Body of pancreas (tissue), 4 donors: ENCODE data around the gene GJD2. TPM values are rescaled to one million over a fixed set of nuclear protein-coding genes. Genes with fewer than 3 reads are reported as not detected.

Source experiments
- ATAC-seq: fragments of 150-250 bp; one replicate; pipeline ENCODE4 v1.9.1; 2016
- DNase-seq, 4 donors: peaks; one replicate each; pipeline ENCODE4 v3.0.0-alpha.2; 2019
- H3K27ac ChIP-seq, 4 donors: fragments of 200-600 bp; sonication (generic); 1 replicate in 3 of 4; 2 replicates in 1 of 4; pipeline versions ENCODE4 v1.5.1 to v1.6.1; 2016 to 2019; ENCODE audit warnings: mild to moderate bottlenecking in 1 of 4, mixed read lengths in 1 of 4, moderate library complexity in 1 of 4
- H3K27me3 ChIP-seq, 2 donors: fragments of 200-600 bp; sonication (generic); one replicate each; pipeline ENCODE4 v1.6.0; 2016; ENCODE audit warnings: mild to moderate bottlenecking in 1 of 2
- H3K36me3 ChIP-seq, 2 donors: fragments of 200-600 bp; sonication (generic); replicated peaks in 1 of 2; 2 replicates each; pipeline ENCODE4 v1.5.1; 2016; ENCODE audit warnings: low read depth in 2 of 2; ENCODE audit not compliant: insufficient read depth in 1 of 2
- H3K4me1 ChIP-seq: fragments of 200-600 bp; sonication (generic); one replicate; pipeline ENCODE4 v1.6.0; 2016
- H3K4me3 ChIP-seq, 2 donors: fragments of 200-600 bp; sonication (generic); 1 replicate in 1 of 2; 2 replicates in 1 of 2; pipeline ENCODE4 v1.5.1; 2016 to 2019
- H3K9me3 ChIP-seq, 3 donors: fragments of 200-600 bp; sonication (generic); 1 replicate in 2 of 3; 2 replicates in 1 of 3; pipeline ENCODE4 v1.5.1; 2016
- CTCF ChIP-seq, 7 experiments: fragments of 450-650 bp in 4 of 7; fragments of 200-600 bp in 3 of 7; sonication (generic) in 3 of 7; IDR thresholded peaks; one replicate each; pipeline ENCODE4 v1.5.1; 2016 to 2019; ENCODE audit warnings: antibody characterized with exemption in 7 of 7
- POLR2A ChIP-seq, 3 donors: fragments of 450-650 bp; IDR thresholded peaks; one replicate each; pipeline ENCODE4 v1.6.1; 2016; ENCODE audit warnings: antibody characterized with exemption in 3 of 3, mild to moderate bottlenecking in 2 of 3
- WGBS, 2 donors: methylation state at CpG; one replicate each; pipeline ENCODE4 v1.1.5; 2017; 5-methylcytosine and 5-hydroxymethylcytosine counted together
- intact Hi-C: fragments of 100-400 bp; cut with DNase I; formaldehyde crosslinking; loops from one replicate; pipeline ENCODE4 v1.15.1; 2023
- total RNA-seq, 2 donors: library from RNA; depleted of rRNA; stranded (reverse); fragments of >200 nt; gene quantifications; one replicate each; pipeline ENCODE4 v1.1.0, GENCODE V29; 2016

Gene GJD2
- total RNA-seq, 2 donors from 2014 or later = 2.3 to 4.0 TPM

DNA sequence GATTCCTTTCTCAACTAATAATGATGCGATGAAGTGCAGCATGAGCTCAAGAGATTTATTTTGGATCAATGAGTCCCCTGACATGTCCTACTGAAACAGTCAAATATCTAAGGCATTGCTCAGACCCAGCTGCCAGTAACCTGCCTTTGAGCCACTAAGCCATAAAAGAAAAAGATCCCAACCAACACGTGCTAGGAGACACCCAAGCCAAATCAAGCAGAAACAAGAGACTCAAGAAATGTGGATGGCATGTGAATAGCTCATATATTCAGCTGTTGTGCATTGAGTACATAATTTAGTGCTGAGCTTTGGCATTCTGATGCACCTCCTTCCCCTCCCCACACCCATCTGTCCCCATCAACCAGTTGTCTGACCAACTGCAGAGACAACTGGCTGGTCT is 29.2 kb downstream of the GJD2 start:
- peaks cover 0 to 6% of the 10 kb centered on the region in 2 donors for H3K27me3 ChIP-seq
- intact Hi-C loops = no loop called here
- TF ChIP-seq CTCF (IDR thresholded peaks at IDR 0.05) (no peak), POLR2A (IDR thresholded peaks at IDR 0.05) (no peak)
- no peak for DNase-seq
- H3K9me3 ChIP-seq = no peaks in the 10 kb centered on the region
- H3K4me3 ChIP-seq = no peak overlapping the region
- 68 to 70% methylated on average over 2 of the region's 2 CpGs for WGBS, 2 donors
- H3K36me3 ChIP-seq = no peaks in the 10 kb centered on the region
- no peak for ATAC-seq
- H3K4me1 ChIP-seq = peaks cover 8% of the 10 kb centered on the region
- no peak overlapping the region for H3K27ac ChIP-seq

GRCh38 chr15:34724481-34724880 is 30.3 kb downstream of the GJD2 start:
- Histone ChIP-seq H3K9me3 (no peaks in the 10 kb centered on the region), H3K36me3 (no peaks in the 10 kb centered on the region), H3K27ac (no peak overlapping the region), H3K4me1 (peaks cover 8% of the 10 kb centered on the region), H3K4me3 (no peak overlapping the region), H3K27me3 (peaks cover 0 to 6% of the 10 kb centered on the region in 2 donors)
- TF ChIP-seq CTCF (IDR thresholded peaks at IDR 0.05) = no peak
- TF ChIP-seq POLR2A (IDR thresholded peaks at IDR 0.05) = no peak
- DNase-seq (no peak), ATAC-seq (no peak)
- intact Hi-C loops = no loop called here
- WGBS, 2 donors = 52 to 86% methylated on average over 1 of the region's 1 CpG

DNA sequence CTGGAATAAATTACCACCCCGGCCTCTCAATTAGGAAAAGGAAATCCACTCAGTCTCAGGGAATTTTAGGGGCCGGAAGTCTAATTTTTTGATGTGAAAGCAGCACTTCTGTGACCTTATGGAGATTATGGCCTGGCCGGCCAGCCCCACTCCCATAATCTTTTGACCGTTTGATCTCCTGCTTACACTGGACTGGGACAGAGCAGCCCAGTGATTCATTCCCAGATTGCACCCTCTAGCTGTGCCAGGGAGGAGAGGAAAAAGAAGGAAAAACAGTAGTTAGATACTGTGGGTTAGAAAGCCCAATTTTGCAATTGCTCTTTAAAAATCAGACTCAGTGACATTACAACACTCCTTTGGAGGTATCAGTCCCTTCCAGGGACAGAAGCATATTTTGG is 32.4 kb downstream of the GJD2 start:
- intact Hi-C loops = no loop called here
- Histone ChIP-seq H3K27me3 (peaks cover 0 to 6% of the 10 kb centered on the region in 2 donors), H3K9me3 (no peaks in the 10 kb centered on the region), H3K4me1 (peaks cover 8% of the 10 kb centered on the region), H3K36me3 (no peaks in the 10 kb centered on the region), H3K27ac (no peak overlapping the region), H3K4me3 (no peak overlapping the region)
- DNase-seq = no peak
- no peak for ATAC-seq
- TF ChIP-seq POLR2A (IDR thresholded peaks at IDR 0.05) (no peak), CTCF (IDR thresholded peaks at IDR 0.05) (no peak)
- 34 to 37% methylated on average over 4 of the region's 4 CpGs for WGBS, 2 donors

DNA sequence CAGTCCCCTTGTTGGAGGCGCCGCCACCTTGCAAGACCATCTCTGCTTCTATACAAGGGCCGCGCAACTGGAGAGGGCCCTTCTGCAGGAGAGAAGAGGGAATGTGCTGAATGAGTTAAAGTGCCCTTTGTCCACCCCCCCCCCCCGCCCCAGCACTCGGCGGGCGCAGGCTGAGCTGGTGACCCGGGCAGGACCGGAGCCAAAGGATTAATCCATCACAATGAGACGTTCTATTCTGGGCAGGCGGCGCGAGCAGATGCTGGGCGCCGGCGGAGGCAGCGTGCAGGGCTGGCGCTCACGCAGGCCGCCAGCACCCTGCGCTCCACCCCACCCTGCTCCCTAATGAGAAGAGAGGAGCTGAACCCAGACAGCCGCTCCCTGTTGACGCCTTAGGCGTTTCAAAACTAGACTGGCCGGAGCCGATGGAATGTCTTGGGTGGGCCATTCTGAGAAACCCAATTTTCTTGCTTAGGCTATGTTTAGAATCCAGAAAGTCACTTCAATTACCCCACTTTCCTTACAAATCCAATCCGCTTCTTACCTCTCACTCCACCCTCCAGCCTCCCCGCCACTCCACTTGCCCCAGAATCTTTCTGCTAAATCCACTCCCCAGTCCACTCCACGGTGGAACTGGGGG is 32.9 kb downstream of the GJD2 start:
- ATAC-seq (peak; percentile 59), DNase-seq (peak in 3 of 4 donors; percentile 31 to 57 (median 35))
- intact Hi-C loops = no loop called here
- TF ChIP-seq POLR2A (IDR thresholded peaks at IDR 0.05) (no peak), CTCF (IDR thresholded peaks at IDR 0.05) (no peak)
- H3K9me3 ChIP-seq = no peaks in the 10 kb centered on the region
- peaks cover 8% of the 10 kb centered on the region for H3K4me1 ChIP-seq
- no peaks in the 10 kb centered on the region for H3K36me3 ChIP-seq
- H3K4me3 ChIP-seq = no peak overlapping the region
- WGBS, 2 donors = 6 to 23% methylated on average over 12 to 26 of the region's 30 CpGs
- H3K27ac ChIP-seq = no peak overlapping the region
- peaks cover 0 to 6% of the 10 kb centered on the region in 2 donors for H3K27me3 ChIP-seq
